SKM-1 treated with dmso at 0.1 percent for 144 hours (cell line): ENCODE measurements around the gene WBP2NL.

Experiments used
- DNase-seq: peaks from one replicate; lab custom pipeline; 2025; ENCODE audit not compliant: unreplicated experiment; lab: John Stamatoyannopoulos, UW

WBP2NL gene

GRCh38 chr22:42026705-42027104 lies 28.1 kb downstream of the WBP2NL start:
- DNase-seq = no peak

- DNase-seq = no peak
Observed at GRCh38 chr22:42033263-42034181, 34.9 kb downstream of the WBP2NL start.

GRCh38 chr22:42035256-42035655 lies 36.7 kb downstream of the WBP2NL start:
- no peak for DNase-seq

GRCh38 chr22:42039271-42039670 lies 40.7 kb downstream of the WBP2NL start:
- DNase-seq = no peak

- no peak for DNase-seq
Observed at GRCh38 chr22:42041784-42042183, 43.2 kb downstream of the WBP2NL start.

GRCh38 chr22:42050641-42051180 lies 52.1 kb downstream of the WBP2NL start:
- no peak for DNase-seq

GRCh38 chr22:42052765-42053164 lies 54.2 kb downstream of the WBP2NL start:
- DNase-seq = no peak

GRCh38 chr22:42056757-42057511 lies 58.3 kb downstream of the WBP2NL start:
- DNase-seq = no peak

GRCh38 chr22:42060489-42060888 lies 61.9 kb downstream of the WBP2NL start:
- DNase-seq = no peak

- DNase-seq = no peak
Observed at GRCh38 chr22:42061041-42061440, 62.5 kb downstream of the WBP2NL start.

- no peak for DNase-seq
Observed at GRCh38 chr22:42062506-42063170, 64.0 kb downstream of the WBP2NL start.

GRCh38 chr22:42064629-42065028 lies 66.0 kb downstream of the WBP2NL start:
- no peak for DNase-seq

GRCh38 chr22:42065438-42066125 lies 67.0 kb downstream of the WBP2NL start:
- no peak for DNase-seq

- no peak for DNase-seq
Observed at GRCh38 chr22:42066126-42066761, 67.7 kb downstream of the WBP2NL start.

GRCh38 chr22:42066937-42067336 lies 68.3 kb downstream of the WBP2NL start:
- no peak for DNase-seq

- DNase-seq = no peak
Observed at GRCh38 chr22:42067671-42068251, 69.2 kb downstream of the WBP2NL start.

GRCh38 chr22:42068291-42068690 lies 69.7 kb downstream of the WBP2NL start:
- DNase-seq = no peak

- DNase-seq = peak; percentile 72
Observed at GRCh38 chr22:42069801-42070516, 71.4 kb downstream of the WBP2NL start.
